Measurements from ENCODE around the gene VPS54. TPM values are rescaled to one million over a fixed set of nuclear protein-coding genes. Genes with fewer than 3 reads are reported as not detected.
"Not testable (repeated sequence)": the region's sequence is repeated elsewhere in the genome, so short reads cannot be mapped to it uniquely, and the experiment has no call there.

VPS54 gene
- total RNA-seq, 1 donor from 2014 or later: 35.6 TPM

DNA sequence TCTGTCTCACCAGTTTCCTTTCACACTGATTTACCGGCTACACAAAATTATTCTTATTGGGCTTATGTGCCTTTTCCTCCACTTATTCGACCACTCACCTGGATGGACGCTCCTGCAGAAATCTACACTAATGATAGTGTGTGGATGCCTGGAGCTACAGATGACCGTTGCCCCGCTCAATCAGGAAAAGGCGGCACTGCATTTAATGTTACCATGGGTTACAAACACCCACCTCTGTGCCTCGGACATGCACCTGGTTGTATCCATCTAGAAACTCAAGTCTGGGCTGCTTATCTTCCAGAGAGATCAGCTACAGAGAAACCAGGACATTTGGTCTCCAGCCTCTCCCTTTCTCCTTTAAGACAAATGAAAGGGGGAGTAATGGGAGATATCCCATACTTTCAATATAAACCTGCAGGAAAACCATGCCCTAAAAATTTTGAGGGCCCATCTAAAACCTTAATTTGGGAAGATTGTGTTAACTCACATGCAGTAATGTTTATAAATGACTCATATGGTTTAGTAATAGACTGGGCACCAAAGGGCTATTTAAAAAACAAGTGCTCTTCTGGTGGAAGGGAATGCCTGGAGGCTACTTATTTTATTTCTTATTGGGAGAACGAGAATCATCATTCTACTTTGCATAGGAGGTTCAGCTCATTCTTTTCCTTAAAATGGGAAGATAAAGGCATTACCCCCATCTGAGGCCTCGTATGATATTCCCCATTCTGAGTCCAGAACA lies 24.7 kb downstream of the VPS54 start:
- not testable (repeated sequence) for DNase-seq (ENCODE audit: low spot score)

DNA sequence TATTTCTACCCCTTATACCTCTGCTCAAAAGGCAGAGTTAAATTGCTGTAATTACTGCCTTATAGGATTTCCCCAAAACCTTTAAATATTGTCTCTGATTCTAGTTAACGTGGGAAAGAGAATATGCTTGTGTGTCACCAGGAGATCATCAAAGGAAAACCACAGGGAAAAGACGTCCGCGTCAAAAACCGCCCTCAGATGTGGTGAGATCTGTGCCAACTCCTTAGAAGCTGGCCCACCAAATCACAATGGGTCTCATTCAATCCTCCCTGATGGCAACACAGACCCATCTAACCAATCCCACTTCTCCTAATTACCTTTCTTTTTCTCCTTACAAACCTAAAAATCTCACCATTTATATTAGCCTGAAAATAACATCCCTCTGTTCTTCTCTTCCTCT lies 25.4 kb downstream of the VPS54 start:
- DNase-seq (ENCODE audit: low spot score): no peak

DNA sequence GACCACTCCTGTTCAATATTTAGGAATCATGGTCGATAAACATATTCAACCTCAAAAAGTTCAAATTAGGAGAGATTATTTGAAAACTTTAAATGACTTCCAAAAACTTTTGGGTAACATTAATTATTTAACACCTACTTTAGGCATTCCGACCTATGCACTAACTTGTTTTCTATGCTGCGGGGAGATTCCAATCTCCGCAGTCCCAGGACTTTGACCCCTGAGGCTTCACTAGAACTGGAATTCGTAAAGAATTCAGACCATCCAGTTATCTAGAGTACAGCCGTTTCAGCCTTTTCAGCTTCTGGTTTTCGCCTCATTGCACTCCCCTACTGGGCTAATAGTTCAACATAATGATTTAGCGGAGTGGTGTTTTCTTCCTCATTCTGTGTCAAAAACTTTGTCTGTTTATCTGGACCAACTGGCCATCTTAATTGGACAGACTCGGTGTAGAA lies 26.1 kb downstream of the VPS54 start:
- not testable (repeated sequence) for DNase-seq (ENCODE audit: low spot score)

DNA sequence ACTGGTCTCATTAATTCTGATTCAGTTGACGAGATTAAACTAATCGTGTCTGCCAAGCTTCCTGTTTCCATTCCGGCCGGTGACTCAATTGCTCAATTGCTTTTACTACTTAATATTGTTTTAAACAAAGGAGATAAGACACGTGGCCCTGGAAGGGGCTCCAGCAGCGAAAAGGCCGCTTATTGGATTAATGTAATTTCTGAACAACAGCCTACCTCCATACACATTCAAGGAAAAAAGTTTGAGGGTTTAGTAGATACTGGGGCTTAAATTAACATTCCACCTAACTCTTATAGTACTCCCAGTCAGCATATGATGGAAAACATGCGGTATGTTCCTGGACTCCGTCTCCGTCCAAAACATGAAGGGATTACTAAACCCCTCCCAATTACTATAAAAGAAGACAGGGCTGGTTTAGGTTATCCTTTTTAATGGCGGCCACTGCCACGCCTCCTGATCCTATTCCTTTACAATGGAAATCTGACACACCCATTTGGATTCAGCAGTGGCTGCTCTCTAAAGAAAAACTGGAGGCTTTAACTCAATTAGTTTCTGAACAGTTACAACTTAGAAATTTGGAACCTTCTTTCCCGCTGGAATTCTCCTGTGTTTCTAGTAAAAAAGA lies 27.1 kb downstream of the VPS54 start:
- DNase-seq (ENCODE audit: low spot score): peak; percentile 32

DNA sequence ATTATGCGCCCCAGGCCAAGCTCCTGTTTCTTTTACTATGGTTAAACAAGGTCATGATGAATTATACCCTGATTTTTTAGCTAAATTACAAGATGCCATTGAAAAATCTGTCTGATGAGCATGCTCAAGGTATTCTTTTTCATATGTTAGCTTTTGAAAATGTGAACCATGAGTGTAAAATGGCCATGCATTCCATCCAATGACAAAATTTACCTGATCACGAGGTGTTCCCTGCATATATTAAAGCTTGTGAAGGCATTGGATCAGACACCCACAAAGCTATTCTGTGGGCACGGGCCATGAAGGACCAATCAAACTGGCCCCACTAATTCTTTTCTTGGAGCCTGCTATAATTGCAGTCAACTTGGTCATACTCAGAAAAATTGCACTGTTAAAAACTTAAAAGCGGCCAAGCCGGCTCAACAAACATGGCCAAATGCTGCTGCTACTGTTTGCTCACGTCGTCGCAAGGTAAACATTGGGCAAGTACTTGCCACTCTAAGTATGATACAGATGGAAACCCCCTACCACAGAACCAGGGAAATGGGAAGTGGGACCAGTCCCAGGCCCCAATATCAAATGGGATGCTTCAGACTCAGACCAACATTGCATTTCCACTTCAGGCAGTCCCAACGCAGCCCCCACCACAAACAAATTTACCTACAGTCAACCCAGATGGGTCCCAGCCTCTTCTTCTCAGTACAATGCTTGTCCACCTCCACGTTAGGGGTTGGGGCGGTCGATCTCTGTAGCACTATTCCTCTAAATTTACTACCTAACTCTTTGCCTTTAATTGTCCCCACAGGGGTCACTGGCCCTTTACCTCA lies 27.8 kb downstream of the VPS54 start:
- not testable (repeated sequence) for DNase-seq (ENCODE audit: low spot score)

DNA sequence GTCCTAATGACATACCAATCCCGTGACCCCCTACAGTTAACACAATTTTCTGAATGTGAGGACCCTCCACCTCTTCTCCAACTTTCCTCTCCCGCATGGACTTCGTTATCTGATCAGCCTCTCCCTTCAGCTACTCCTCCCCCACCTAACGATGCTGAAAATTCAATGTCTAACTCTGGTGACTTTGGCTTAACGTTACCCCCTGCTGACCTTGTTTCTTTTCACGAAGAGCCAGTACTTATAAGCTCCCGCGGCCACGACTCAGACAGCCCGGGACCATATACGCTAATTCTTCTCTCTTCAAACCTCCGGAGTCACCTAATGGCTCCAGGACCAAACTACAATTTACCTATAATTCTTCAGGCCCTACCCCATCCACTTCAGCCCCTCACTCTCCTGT lies 29.2 kb downstream of the VPS54 start:
- no peak for DNase-seq (ENCODE audit: low spot score)

DNA sequence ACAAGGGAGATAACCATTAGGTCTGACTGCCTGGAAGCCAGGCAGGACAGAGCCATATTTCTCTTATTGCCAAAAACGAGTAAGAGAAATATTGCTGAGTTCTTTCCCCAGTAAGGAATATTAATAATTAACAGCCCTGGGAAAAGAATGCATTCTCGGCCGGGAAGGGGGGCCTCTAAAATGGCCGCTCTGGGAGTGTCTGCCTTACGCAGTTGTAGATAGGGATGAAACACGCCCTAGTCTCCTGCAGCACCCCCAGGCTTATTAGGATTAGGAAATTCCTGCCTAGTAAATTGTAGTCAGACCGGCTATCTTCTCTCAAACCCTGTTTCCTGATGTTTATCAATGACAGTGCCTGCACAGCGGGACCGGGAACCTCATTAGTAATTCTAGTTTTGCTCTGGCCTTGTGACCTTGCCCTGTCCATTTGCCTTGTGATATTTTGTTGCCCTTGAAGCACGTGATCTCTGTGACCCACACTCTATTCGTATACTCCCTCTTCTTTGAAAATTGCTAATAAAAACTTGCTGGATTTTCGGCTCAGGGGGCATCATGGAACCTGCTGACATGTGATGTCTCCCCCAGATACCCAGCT lies 30.3 kb downstream of the VPS54 start:
- not testable (repeated sequence) for DNase-seq (ENCODE audit: low spot score)

DNA sequence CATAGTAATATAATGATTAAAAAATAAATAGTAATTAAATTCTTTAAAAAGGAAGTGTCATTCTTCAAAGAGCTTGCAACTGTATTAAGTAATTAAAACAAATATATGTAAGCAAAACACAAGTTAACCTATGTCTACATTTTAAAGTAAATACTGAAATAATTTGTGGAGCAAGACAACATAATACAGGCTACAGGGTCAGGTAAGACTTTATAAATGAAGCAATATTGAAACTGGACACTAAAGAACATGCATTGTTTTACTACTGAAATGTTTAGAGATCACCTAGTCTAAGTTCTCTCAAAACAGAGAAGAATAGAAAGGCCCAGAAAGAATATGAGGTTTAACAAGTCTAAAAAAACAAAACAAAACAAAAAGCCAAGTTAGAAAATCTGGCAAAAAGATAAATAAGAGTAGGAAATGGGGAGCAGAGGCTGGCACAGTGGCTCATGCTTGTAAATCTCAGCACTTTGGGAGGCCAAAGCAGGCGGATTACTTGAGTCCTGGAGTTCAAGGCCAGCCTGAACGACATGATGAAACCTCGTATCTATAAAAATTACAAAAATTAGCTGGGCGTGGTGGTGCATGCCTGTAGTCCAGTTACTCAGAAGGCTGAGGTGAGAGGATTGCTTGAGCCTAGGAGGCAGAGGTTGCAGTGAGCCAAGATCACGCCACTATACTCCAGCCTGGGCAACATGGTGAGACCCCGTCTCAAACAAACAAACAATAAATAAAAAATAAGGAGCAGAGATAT lies 34.4 kb downstream of the VPS54 start:
- no peak for DNase-seq (ENCODE audit: low spot score)

DNA sequence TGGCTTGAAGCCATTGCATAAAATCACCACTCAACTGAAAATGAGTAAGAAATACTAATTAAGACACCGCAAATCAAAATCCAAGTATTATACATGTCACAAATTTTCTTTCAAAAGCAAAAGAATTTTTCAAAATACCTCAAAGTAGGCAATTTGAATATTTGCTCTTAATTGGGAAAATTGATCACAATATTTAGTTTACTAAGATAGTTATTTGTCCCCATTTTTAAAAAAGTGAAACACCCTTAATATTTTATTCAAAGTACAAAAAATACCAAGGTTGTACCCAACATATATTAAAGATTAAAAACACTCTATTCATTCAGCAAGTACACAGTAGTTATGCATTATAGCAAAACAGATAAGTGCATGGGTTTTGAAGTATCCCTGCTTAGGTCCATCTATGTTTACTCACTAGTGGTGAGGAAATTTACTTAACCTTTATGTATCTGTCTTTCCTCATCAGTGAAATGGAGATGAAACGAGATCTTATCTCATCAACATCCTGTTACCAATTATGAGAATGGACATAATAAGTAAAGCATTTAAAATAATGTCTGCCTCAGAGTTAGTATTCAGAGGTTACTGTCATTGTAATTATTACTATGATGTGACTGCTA lies 35.1 kb downstream of the VPS54 start:
- DNase-seq (ENCODE audit: low spot score): no peak

DNA sequence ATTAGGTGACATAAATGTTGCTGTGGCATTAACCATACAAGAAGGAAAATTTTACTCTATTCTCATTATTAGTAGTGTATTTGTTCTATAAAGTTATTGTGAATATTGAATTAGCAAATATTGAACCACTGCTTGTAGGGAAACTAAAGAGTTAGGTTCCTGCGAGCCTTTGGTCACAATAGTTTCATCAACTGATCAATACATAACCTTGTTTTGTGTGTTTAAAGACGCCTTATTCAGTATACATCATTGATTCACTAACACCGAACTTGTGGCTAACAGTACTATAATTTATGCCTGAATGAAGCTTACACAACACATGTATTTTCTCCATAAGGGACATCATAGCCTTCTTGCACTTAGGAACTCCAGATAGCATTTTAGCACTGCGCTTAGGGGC lies 36.9 kb downstream of the VPS54 start:
- no peak for DNase-seq (ENCODE audit: low spot score)

DNA sequence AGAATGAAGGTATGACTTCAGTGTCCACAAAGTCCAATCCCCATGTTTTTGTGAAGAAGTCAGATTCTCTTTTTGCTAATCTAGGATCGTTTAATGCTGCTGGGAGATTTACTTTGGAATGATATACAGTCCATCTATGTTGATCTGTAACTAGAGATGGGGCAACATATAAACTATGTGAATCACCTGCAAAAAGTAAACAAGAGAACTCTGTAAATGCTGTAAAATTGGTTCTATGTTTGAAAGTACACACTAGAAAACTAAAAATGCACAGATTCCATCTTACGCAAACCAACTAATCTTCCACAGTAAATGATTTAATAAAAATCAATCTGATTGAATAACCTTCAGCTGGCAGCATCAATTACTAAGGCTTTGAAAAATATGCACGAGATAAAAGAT lies 37.5 kb downstream of the VPS54 start:
- no peak for DNase-seq (ENCODE audit: low spot score)

DNA sequence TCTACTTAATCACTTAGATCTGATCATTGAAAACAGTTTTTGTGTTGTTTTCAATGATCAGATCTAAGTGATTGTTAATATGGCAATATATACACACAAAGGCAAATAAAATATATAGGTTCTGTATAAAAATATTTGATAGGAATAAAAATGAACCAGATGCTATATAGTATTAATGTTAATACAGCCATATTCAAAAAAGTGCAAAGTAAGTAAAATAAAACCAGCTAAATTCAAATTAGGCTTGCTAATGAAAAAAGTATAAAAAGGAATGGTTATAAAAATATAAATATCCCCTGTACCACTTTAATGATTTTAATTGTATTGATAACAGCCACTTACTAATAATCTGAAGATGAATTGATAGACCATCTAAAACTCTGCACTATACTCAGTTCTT lies 38.4 kb downstream of the VPS54 start:
- DNase-seq (ENCODE audit: low spot score): no peak

DNA sequence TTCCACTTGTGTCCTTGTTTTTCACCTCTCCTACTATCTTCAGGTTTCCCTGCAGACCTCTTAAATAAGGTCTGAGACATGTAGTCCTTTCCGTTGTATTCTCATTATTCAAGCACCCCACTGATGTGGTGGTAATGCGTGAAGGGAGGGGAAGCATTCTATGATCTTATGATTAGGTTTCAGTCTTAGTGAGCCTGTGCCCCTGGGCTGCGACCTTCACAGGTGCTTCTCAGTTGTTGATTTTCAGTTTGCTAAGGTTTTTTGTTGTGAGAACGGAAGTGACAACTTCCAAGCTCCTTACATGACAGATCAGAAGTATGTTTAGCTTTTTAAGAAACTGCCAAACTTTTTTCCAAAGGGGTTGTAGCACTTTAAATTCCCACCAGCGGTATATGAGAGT lies 41.3 kb downstream of the VPS54 start:
- DNase-seq (ENCODE audit: low spot score): no peak

DNA sequence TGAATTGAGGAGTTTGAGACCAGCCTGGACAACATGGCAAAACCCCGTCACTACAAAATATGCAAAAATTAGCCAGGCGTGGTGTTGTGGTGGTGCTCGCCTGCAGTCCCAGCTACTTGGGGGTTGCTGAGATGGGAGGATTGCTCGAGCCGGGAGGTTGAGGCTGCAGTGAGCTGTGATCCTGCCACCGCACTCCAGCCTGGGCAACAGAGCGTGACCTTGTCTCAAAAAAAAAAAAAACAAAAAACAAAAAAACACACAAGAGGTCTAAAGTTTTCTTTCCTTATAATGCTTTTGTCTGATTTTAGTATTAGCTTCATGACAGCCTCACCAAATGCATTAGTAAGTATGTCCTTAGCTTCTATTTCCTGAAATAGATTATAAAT lies 43.1 kb downstream of the VPS54 start:
- no peak for DNase-seq (ENCODE audit: low spot score)

DNA sequence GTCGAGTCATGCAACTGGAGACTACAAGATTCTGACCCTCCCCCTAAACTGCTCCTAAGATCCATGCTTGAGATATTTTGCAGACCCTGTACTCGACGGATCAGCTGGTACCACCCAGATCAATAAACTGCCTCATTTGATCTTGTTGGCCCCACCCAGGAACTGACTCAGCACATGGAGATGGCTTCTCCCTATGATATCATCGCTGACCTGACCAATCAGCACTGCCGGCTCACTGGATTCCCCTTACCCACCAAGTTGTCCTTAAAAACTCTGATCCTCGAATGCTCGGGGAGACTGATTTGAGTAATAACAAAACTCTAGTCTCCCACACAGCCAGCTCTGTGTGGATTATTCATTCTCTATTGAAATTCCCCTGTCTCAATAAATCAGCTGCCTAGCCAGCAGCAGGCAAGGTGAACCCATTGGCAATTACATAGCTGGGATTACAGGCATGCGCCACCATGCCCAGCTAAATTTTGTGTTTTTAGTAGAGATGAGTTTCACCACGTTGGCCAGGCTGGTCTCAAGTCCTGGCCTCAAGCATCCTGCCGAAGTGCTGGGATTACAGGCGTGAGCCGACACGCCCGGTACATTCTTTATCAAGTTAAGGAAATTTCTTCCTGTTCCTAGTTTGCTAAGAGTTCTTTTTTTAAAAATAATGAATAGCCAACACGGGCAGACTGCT lies 43.6 kb downstream of the VPS54 start:
- DNase-seq (ENCODE audit: low spot score): no peak

DNA sequence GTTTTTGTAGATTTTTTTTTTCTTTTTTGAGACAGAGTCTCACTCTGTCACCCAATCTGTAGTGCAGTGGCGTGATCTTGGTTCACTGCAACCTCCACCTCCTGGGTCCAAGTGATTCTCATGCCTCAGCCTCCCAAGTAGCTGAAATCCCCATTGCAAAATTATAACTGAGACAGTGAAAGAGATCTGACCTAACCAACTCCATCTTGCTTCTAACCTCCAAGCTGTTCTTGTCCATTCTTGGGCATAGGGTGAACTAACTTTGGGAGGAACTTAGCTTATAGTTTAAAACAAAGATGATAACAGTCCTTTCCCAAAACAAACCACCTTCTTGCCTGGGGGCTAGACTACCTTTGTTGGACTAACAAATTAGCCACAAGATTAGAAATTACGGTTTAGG lies 44.2 kb downstream of the VPS54 start:
- not testable (repeated sequence) for DNase-seq (ENCODE audit: low spot score)

DNA sequence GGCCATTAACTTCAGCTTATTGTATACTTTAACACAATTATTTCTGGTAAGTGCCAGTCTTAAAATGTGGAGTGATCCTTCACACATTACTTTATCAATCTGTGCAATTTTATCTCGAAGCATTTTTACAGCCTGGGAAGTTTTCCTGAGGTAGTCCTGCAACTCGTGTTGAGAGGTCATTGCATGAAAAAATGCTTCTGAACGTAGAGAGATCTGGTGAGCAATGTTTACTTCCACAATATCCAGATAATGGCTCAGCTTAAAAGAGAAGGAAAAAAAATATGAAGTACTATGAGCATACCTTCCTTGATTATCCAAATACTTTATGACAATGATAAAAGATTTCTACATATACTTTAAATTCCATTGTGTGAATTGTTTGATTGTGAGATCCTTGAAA lies 57.0 kb downstream of the VPS54 start:
- no peak for DNase-seq (ENCODE audit: low spot score)

DNA sequence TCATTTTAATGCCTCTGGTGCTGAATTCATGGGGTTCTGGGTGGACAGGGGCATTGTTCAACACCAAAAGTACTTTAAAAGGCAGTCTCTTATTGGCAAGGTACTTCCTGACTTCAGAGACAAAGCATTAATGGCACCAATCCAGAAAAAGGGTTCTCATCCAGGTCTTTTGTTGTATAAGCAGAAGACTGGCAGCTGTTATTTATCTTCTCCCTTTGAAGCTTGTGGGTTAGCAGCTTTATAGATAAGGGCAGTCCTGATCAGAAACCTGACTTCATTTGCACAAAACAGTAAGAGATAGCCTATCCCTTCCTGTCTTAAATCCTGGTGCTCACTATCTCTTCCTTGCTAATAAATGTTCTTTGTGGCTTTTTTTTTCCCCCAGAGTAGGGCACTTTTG lies 68.8 kb downstream of the VPS54 start:
- no peak for DNase-seq (ENCODE audit: low spot score)

DNA sequence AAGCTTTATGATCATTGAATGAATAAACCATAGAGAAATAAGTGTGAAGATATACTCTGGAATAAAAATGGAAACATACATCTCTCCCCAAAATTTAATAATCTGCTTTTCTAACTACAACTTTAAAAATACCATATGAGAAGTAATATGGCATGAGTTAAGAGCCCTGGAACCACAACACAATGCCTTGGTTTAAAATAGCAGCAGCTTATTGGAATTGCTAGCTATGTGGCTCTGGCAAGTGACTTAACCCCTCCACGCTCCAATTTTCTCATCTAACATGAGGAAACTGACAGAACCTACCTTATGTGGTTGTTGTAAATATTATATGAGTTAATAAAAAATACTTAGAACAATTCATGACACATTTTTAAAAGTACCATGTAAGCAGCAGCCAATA lies 76.4 kb downstream of the VPS54 start:
- DNase-seq (ENCODE audit: low spot score): no peak

DNA sequence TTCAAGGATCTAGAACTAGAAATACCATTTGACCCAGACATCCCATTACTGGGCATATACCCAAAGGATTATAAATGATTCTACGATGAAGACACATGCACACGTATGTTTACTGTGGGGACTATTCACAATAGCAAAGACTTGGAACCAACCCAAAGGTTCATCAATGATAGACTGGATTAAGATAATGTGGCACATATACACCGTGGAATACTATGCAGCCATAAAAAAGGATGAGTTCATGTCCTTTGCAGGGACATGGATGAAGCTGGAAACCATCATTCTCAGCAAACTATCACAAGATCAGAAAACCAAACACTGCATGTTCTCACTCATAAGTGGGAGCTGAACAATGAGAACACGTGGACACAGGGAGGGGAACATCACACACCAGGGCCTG lies 87.1 kb downstream of the VPS54 start:
- DNase-seq (ENCODE audit: low spot score): not testable (repeated sequence)

Measured in umbilical cord (tissue), 2 donors.